ENCODE measurements around the gene RUNX2.
"Not testable (repeated sequence)": the region's sequence is repeated elsewhere in the genome, so short reads cannot be mapped to it uniquely, and the experiment has no call there.

RUNX2 gene

DNA sequence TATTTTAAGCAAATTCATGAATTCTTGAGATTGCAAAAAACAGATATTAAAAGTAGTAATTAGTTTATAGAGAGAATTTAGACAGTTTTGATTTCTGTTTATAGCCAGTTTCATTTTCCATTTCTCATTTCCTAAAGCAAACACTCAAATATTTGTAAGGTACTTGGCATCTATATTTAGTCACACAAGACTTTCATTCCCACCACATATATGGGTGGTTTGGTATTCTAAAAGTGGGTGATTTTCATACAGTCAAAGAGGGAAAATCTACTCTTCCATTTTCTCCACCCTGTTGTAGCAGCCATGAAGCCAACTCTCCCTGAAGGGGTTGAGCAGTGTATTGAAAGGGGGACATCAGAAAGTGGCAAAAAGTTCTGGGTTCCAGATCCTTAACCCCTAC is 230.7 kb downstream of the RUNX2 start:
- DNase-seq (ENCODE audit: low spot score) = no peak

- not testable (repeated sequence) for DNase-seq (ENCODE audit: low spot score)
Observed at GRCh38 chr6:45560321-45560820, 232.2 kb downstream of the RUNX2 start.

DNA sequence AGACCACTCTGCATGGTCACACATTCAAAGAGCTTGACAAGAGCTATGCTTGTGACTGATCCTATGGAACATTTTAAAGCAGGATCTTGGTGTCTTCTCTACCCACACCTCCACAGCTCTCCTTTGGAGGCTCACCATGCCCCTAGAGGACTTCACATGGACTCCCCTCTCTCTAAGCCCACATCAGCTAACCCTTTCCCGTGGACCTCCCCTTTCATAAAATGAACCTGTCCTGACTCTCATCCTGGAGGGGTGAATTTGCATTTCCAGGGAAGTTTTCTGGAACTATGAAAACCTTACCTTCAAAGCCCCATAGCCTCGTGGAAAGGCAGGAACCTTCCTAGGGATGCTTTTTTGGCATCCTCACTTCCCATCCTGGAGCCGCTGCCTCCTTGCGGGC is 234.0 kb downstream of the RUNX2 start:
- no peak for DNase-seq (ENCODE audit: low spot score)

DNA sequence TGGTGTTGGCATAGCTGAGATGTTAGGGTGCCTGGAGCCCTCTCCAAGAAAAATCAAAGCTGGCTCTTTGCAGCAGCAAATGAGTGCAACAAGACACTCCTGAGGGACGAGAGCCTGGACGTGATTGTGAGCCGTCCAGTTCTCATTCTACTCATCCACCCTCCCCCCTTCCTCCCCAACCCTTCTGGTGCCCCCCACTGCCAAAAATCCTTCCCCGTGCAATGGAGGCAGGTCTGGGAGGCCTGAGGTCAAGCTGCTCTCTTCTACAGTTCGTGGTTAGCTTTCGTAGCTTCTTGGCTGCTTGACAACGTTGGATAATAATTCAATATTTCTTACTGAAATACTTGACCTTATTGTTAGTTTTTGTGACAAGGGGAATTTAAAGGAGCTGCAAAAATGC is 234.9 kb downstream of the RUNX2 start:
- DNase-seq (ENCODE audit: low spot score) = no peak

GRCh38 chr6:45563844-45564243 is 235.7 kb downstream of the RUNX2 start:
- DNase-seq (ENCODE audit: low spot score) = no peak

- DNase-seq (ENCODE audit: low spot score) = no peak
Observed at GRCh38 chr6:45566882-45567281, 238.8 kb downstream of the RUNX2 start.

GRCh38 chr6:45567879-45568278 is 239.7 kb downstream of the RUNX2 start:
- no peak for DNase-seq (ENCODE audit: low spot score)

DNA sequence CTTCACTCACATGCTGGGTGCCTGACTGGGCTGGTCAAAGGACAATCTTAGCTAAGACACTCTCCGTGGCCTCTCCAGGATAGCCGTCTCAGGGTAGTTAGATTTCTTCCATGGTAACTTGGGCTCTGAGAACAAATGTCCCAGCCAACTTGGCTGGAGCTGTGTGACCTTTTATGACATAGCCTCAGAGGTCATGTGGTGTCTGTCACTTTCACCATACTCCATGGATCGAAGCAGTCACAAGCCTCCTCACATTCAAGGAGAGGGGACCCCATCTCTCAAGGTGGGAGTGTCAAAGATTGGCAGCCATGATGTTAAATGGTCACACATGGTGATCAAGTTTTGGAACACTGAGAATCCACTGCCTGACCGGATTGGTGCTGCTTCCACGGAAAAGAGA is 240.5 kb downstream of the RUNX2 start:
- no peak for DNase-seq (ENCODE audit: low spot score)

DNA sequence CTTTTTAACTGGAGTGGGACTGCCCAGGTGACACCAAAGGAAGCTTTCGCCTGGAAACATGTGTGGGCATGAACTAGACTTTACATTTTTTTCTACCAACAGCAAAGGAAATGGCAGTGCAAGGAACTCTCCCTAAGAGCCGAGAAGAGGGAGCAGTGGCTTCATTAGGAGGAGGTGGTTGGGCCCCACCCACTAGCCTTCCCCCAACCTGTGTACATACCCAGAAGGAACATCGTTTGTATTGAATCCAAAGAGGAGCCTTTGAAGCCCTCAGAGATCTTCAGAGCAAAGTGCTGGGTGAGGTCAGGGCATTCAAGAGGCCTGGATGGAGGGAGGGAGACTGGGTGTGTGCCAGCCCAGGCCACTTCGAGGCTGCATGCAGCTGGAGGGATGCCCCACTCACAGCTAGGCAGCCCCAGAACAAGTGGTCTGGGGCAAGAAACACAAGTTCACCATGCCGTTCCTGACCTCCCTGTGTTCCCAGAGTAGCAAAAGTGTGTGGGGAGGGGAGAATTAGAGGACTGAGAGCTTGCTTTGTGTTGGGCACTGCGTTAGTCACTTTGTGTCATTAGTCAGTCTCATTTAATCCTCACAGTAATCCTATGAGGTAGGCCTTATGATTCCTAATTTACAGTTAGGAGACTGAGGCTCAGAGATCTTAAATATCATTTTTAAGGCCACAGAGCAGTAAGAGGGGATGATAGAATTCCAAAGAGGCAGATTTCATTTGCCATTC is 241.2 kb downstream of the RUNX2 start:
- no peak for DNase-seq (ENCODE audit: low spot score)

DNA sequence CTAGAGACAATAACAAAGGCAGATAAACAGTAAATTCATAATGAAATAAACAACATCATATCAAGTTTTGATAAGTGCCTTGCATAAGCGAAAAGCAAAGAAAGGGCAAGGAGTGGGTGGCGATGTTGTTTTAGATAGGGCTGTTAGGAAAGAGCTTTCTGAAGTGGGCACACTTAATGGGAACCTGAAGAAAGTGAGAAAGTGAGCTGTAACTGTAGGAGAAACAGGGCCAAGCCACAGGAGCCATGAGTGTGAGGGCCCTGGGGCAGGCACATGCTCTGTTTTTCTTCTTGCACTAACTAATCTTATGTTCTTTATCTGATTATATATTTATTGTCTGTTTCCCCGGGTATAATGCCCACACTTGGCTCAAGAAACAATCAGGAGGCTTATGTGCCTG is 243.0 kb downstream of the RUNX2 start:
- no peak for DNase-seq (ENCODE audit: low spot score)

DNA sequence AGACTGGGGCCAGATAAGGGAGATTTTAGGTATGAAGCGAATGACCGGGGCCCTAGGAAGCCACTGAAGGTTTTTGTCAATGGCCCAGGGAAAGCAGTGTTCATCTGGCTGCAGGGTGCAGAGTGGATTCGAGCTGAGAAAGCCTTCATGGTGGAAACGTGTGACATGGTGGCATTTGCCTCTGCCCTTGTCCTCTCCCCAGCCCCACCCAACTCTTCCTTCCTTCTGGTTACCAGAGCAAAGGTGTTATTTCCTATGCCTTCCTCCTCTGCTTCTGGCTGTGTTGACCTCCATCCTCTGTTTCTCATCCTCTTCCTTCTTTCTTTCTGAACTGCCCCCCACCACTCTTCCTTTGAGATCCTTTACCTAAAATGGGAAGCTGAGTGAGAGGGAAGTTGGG is 244.7 kb downstream of the RUNX2 start:
- no peak for DNase-seq (ENCODE audit: low spot score)

DNA sequence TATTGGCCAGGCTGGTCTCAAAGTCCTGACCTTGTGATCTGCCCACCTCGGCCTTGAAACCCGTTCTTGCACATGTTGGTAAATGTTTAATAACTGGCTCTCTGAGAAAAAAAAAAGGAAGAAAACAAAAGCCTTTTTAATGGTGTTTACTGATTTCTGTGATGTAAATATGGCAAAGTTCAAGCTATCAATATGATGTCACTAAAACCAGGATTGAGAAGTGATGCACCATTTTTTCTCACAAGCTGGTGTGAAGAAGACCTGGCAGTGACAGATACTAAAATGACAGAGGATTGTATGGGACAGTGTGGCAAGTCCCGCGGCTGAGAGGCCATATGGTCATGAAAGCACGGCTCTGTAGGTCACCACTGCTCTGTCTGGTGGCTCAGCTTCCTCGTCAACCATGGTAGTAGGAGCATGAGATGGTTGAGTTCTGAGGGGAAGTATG is 245.9 kb downstream of the RUNX2 start:
- DNase-seq (ENCODE audit: low spot score) = no peak

GRCh38 chr6:45574885-45575284 is 246.8 kb downstream of the RUNX2 start:
- DNase-seq (ENCODE audit: low spot score) = no peak

- no peak for DNase-seq (ENCODE audit: low spot score)
Observed at GRCh38 chr6:45576648-45577624, 248.8 kb downstream of the RUNX2 start.

DNA sequence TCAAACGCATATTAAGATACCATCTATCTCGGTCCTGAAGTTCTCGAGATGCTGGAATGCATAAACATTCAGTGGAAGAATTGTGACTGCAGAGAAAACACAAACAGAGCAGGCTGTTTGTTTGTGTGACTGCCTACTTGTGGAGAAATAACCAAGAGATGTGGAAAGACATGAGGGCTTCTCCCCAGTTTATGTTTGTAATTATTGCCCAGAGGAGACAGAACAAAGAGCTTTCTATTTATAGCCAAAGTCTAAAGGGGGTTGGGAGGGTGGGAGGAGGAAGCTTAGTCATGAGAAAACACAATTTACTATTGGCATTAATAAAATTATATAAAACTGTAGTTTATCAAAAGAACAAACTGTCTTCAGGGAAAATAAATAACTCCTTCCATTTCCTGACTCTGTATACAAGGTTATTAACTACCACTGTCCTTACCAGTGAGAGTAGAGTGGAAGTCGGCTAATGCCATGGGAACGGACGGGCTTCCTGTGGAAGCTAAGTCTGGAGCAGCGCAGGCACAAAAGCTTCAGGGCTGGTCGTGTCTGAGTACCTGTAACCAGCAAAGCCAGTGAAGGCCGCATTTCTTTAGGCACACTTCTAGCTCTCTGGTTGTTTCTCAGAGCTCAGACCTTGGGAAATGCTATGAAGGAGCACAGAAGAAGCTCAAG is 249.8 kb downstream of the RUNX2 start:
- DNase-seq (ENCODE audit: low spot score) = no peak

GRCh38 chr6:45584127-45584526 is 256.0 kb downstream of the RUNX2 start:
- DNase-seq (ENCODE audit: low spot score) = no peak

DNA sequence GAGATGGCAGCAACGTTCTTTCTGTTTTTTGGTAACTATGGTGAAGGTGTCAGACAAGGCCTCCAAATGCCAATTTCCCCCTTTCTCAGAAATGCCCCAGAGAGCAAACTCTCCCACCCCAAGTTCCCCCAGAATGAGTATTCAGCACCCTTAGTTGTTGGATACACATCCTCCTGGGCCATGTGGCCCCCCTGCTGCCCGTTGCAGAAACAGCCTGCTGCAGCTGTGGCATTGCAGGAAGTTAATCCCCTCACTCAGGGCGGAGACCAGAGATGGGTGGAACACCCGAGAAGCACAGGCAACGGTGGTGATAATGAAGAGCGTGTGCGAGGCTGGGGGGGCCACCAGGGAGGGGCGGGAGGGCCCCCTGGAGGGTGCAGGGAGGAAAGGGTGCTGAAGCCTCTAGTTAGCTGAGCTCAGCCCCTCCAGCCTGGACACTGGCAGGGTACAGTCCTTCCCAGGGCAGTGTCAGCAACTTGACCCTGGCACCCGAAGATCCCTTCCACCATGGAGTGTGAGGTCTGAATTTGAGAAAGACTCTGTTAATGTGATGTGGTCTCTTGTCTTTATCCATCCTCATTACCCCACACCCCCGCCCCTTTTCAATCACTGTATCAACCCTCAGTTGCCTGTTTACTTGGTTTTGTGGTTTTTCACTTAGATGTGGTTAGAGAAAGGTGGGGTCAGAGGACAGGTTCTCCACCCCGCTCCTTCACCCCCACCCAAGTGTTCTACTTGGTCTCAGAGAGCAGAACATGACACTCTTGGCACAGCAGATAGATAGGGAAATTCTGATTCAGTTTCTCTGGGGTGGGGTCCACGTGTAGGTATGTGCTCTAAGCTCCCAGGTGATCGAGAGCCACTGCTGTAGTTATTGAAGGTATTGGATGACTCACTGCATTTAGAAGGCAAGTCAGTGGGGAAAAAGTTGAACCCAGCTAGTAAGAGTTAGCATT is 258.4 kb downstream of the RUNX2 start:
- DNase-seq (ENCODE audit: low spot score) = no peak

DNA sequence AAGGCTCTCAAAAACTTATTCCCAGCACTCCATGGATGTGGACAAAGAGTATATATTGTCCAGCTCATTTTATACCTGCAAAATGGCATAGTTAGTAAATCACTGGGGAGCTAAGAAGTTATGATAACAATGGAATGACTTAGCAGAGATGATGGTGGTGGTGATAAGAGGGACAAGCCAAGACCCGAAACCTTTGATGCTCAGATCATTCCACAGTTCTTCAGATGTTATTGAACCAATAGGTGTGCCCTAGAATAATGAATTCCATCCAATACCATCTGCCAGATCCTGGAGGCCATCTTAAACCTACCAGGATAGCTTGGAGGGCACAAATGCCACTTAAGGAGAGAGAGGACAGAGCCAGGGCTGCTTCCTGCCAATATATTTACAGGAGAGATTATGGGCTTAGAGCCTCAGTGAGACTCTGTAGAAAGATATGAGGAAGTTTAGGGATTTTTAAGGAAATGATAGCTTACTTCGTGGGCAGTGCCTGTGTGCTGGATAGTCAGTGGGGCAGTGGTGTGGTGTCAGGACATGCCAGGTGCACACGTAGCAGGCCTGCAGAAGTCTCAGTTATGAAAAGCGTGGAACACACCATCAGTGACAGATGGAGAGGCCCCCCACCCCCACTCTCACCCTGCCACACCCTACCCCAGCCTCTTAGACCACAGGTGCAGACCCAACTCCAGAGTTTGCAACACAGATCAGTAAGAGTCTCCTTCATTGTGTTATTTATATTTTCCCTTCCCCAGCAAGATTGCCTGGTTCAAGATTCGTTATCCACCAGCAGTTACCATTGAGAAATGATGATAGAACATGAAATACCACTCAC is 259.3 kb downstream of the RUNX2 start:
- no peak for DNase-seq (ENCODE audit: low spot score)

DNA sequence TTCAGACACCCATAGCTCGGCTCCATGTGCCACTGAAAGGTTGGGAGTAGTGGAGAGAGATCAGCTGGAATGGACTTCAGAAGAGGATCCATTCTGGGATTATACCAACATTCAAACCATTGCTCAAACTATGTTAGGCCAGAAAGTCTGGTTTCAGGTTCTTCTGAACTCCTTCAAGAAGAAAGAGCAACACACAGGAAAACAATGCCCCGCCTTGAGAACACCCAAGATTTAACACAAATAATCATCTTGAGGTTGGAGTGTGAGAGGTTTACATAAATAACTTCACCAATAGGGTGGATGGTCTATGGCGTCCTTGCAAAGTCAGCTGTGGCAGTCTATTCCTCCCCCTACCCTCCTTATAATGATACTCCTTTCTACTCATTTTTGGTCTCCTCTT is 261.2 kb downstream of the RUNX2 start:
- DNase-seq (ENCODE audit: low spot score) = no peak

- DNase-seq (ENCODE audit: low spot score) = no peak
Observed at GRCh38 chr6:45590226-45590625, 262.1 kb downstream of the RUNX2 start.

Data from left forelimb (tissue), 1 donor.